Measurements from ENCODE around the gene TMEM178A. TPM values are rescaled to one million over a fixed set of nuclear protein-coding genes. Genes with fewer than 3 reads are reported as not detected.
"Not testable (repeated sequence)": the region's sequence is repeated elsewhere in the genome, so short reads cannot be mapped to it uniquely, and the experiment has no call there.

TMEM178A gene
- total RNA-seq, 4 donors from 2014 or later = 0.68 to 1.4 (median 1.1) TPM

DNA sequence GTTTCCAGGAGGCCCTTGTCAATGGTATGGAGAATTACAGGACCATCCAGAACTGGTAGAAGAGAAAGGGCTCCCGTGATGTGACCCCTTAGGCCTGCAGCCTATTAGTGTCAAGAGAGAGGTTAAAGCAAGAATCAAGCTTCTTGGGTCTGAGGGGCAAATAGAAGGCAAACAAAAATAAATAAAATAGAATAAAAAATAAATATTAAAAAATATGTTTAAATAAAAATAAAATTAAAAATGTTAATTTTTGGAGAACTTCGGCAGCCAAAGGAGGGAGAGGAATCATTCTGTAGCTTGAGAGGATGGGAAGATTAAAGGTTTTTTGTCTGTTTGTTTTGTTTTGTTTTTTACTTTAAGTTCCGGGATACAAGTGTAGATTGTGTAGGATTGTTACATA lies 15.2 kb upstream of the TMEM178A start:
- TF ChIP-seq, protein P1, sequence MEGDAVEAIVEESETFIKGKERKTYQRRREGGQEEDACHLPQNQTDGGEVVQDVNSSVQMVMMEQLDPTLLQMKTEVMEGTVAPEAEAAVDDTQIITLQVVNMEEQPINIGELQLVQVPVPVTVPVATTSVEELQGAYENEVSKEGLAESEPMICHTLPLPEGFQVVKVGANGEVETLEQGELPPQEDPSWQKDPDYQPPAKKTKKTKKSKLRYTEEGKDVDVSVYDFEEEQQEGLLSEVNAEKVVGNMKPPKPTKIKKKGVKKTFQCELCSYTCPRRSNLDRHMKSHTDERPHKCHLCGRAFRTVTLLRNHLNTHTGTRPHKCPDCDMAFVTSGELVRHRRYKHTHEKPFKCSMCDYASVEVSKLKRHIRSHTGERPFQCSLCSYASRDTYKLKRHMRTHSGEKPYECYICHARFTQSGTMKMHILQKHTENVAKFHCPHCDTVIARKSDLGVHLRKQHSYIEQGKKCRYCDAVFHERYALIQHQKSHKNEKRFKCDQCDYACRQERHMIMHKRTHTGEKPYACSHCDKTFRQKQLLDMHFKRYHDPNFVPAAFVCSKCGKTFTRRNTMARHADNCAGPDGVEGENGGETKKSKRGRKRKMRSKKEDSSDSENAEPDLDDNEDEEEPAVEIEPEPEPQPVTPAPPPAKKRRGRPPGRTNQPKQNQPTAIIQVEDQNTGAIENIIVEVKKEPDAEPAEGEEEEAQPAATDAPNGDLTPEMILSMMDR (IDR thresholded peaks at IDR 0.05) = no peak
- TF ChIP-seq POLR2A (IDR thresholded peaks at IDR 0.05) = no peak
- no peak for DNase-seq (ENCODE audit: low spot score in 2 of 2)
- WGBS, 2 donors = 94 to 97% methylated on average over 3 of the region's 3 CpGs
- no peak overlapping the region for H3K4me3 ChIP-seq (ENCODE audit: low read depth, poor library complexity, severe bottlenecking)
- intact Hi-C loops (cut with DNase I; ENCODE audit: low total_unique reads) = no loop called here

DNA sequence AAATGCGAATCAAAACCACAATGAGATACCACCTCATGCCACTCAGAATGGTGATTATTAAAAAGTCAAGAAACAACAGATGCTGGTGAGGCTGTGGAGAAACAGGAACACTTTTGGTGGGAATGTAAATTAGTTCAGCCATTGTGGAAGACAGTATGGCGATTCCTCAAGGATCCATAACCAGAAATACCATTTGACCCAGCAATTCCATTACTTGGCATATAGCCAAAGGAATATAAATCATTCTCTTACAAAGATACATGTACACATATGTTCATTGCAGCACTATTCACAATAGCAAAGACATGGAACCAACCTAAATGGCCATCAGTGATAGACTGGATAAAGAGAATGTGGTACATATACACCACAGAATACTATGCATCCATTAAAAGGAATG lies 9.5 kb upstream of the TMEM178A start:
- H3K4me3 ChIP-seq (ENCODE audit: low read depth, poor library complexity, severe bottlenecking); DNase-seq (ENCODE audit: low spot score in 2 of 2); intact Hi-C loops (cut with DNase I; ENCODE audit: low total_unique reads): not testable (repeated sequence)
- 91% methylated on average over 2 of the region's 2 CpGs for WGBS, 2 donors

DNA sequence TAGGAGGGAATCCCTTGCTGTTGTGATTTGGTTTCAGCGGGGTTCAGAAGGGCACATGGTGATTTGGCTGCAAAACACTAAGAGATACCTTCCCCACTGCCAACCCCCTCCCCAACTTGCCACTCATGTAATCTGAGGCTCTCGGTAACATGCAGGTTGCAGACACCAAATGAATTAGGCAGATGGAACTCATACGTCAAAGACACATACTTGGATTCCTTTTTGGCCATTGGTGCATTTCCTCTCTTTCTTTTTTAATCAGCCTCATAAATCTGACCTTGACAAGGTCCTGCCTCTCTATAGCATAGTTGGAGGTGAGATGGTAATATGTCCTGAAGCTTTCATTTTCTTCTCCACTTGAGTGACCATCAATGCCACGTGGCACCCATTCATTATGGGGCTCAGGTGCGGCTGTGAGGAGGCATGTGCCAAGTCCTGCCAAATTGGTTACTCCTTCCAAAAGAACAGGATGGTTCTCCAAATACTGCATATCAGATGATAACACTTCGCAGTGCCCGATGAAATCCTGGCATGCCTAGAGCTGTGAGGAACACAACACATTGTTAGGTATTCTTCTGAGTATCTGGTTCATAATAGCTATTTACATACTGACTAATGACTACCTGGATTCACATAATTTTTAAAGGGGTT lies 8.3 kb upstream of the TMEM178A start:
- no peak overlapping the region for H3K4me3 ChIP-seq (ENCODE audit: low read depth, poor library complexity, severe bottlenecking)
- WGBS, 2 donors = 65 to 74% methylated on average over 7 of the region's 7 CpGs
- TF ChIP-seq POLR2A (IDR thresholded peaks at IDR 0.05) = no peak
- TF ChIP-seq, protein P1 (IDR thresholded peaks at IDR 0.05) = no peak
- no peak for DNase-seq (ENCODE audit: low spot score in 2 of 2)
- intact Hi-C loops (cut with DNase I; ENCODE audit: low total_unique reads) = no loop called here

DNA sequence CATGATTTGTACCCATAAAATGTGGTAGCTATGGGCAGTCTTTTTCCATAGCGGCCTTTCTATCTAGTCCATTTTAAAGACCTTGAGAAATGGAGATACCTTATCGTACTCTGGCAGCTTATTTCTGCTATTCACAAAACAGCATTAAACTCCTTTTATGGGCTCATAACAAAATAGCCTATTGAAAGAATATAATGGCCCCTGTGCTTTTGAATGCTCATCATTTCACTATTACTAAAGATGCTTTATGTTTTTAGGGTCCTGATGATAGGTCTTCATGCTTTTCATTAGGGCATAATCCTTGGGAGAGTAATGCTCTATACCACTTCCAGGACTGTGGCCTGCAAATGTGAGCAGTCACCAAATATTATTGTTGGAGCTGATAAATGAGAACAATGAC lies 7.3 kb upstream of the TMEM178A start:
- no peak for DNase-seq (ENCODE audit: low spot score in 2 of 2)
- intact Hi-C loops (cut with DNase I; ENCODE audit: low total_unique reads) = no loop called here
- TF ChIP-seq, protein P1 (IDR thresholded peaks at IDR 0.05) = no peak
- no peak for TF ChIP-seq POLR2A (IDR thresholded peaks at IDR 0.05)
- WGBS, 2 donors = 90 to 92% methylated on average over 2 of the region's 2 CpGs
- no peak overlapping the region for H3K4me3 ChIP-seq (ENCODE audit: low read depth, poor library complexity, severe bottlenecking)

DNA sequence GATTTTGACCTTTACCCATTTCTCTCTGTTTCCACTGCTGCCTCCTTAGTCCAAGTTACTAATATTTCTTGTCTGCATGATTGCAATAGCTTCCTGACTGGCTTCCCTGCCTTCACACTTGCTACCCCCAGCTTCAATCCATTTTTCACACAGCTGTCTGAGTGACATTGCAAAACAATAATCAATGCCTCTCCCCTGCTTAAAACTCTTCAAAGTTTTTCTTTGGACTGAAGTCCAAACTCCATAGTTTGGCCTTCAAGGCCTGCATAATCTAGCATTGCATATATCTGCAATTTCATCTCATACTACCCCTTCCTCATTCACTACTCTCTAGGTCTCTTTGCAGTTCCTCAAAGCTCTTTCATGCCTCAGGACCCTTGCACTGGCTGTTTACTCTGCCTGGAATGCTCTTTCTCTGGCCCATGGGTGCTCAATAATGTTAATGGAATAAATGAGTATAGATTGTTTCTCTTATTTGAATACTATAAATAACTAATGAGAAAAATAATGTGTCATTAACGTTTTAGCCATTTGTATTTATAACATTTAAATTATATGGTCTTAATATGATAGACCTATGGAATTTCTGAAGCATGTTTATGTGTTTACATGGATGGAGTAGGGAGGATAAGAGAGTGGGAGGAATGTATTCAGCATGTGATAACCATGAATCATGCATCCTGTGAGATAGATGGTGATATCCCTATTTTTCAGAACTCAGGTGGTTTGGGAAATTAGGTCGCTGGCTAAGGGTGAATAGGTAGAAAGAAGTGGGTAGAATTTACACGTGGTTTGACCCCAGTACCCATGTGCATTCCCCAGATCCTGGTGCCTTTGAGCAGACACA lies 5.7 kb upstream of the TMEM178A start:
- WGBS, 2 donors = 63 to 73% methylated on average over 3 of the region's 3 CpGs
- H3K4me3 ChIP-seq (ENCODE audit: low read depth, poor library complexity, severe bottlenecking) = no peak overlapping the region
- DNase-seq (ENCODE audit: low spot score in 2 of 2) = no peak
- intact Hi-C loops (cut with DNase I; ENCODE audit: low total_unique reads) = no loop called here
- TF ChIP-seq, protein P1 (IDR thresholded peaks at IDR 0.05) = no peak
- TF ChIP-seq POLR2A (IDR thresholded peaks at IDR 0.05) = no peak

DNA sequence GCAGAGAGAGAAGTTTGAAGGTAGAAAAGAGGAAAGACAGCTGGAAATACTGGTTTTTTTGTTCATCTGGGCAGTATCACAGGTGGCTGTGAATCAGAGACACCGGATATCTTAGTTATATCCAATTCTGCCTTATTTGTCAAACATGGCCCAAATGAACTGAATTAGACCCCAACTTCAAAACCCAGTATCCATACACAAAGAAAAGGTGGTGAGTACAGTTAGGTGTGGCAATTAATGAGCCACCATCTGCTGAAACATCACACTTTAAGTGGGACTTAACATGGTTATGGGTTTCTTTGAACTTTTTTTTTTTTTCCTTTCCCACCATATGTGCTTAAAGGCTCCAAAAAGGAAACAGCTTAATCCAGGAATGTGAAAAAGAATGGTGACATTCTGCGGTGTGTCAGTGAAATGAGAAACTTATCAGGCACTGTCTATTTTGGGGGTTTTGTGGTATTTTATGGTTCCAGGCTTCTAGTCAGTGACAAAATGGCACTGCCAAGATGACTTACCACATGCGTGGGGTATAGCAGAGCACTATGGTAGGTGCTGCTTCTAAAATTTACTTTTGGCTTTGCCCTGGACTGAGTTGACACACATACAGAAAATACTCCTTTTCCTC lies 5.0 kb upstream of the TMEM178A start:
- no peak overlapping the region for H3K4me3 ChIP-seq (ENCODE audit: low read depth, poor library complexity, severe bottlenecking)
- 82 to 88% methylated on average over 3 of the region's 3 CpGs for WGBS, 2 donors
- intact Hi-C loops (cut with DNase I; ENCODE audit: low total_unique reads) = no loop called here
- TF ChIP-seq POLR2A (IDR thresholded peaks at IDR 0.05) = no peak
- TF ChIP-seq, protein P1 (IDR thresholded peaks at IDR 0.05) = no peak
- DNase-seq (ENCODE audit: low spot score in 2 of 2) = no peak

All from lower leg skin (tissue), 4 donors.